ENCODE results near the gene MYO10. TPM values are rescaled to one million over a fixed set of nuclear protein-coding genes. Genes with fewer than 3 reads are reported as not detected.
A peak's percentile ranks its signal among the peaks of the same experiment; 100 is the strongest.

MYO10 gene
- total RNA-seq, 1 experiment from 2014 or later = 202 TPM

DNA sequence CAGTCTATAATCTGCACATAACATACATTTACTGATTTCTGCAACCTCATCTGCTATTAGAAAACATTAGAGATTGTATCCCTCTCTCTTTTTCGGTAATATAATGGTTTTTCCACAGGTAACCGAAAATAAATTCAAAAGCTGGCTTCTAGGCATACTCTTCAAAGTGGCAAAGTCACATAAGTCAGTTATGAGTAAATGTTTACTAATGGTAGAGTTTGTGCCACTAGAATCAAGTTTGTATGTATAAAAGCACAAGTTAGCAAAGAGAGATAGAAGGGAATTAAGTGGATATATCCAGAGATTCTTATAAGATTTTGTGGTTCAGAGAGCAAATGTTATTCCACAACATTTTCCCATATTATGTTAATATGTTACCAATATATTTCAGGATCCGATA lies 86.9 kb downstream of the MYO10 start:
- intact Hi-C loops (cut with micrococcal nuclease; ENCODE audit: unreplicated experiment) = no loop called here
- POLR2A ChIA-PET (ENCODE audit: low non-redundant PET) = no interaction called here
- peaks cover 38% of the 10 kb centered on the region for H3K4me1 ChIP-seq (ENCODE audit: insufficient read depth, low read length, poor library complexity, severe bottlenecking)
- H3K4me3 ChIP-seq (ENCODE audit: low read depth, low read length, poor library complexity, severe bottlenecking) = no peak overlapping the region
- CTCF ChIA-PET = no interaction called here
- DNase-seq (ENCODE audit: low spot score) = no peak
- TF ChIP-seq, protein P1, sequence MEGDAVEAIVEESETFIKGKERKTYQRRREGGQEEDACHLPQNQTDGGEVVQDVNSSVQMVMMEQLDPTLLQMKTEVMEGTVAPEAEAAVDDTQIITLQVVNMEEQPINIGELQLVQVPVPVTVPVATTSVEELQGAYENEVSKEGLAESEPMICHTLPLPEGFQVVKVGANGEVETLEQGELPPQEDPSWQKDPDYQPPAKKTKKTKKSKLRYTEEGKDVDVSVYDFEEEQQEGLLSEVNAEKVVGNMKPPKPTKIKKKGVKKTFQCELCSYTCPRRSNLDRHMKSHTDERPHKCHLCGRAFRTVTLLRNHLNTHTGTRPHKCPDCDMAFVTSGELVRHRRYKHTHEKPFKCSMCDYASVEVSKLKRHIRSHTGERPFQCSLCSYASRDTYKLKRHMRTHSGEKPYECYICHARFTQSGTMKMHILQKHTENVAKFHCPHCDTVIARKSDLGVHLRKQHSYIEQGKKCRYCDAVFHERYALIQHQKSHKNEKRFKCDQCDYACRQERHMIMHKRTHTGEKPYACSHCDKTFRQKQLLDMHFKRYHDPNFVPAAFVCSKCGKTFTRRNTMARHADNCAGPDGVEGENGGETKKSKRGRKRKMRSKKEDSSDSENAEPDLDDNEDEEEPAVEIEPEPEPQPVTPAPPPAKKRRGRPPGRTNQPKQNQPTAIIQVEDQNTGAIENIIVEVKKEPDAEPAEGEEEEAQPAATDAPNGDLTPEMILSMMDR (conservative IDR thresholded peaks at IDR 0.05; ENCODE audit: low read depth, low read length) = no peak
- no peak for TF ChIP-seq EZH2 (IDR thresholded peaks at IDR 0.05; ENCODE audit: borderline replicate concordance, low read depth, low read length, poor library complexity, severe bottlenecking)
- no peaks in the 10 kb centered on the region for H3K27me3 ChIP-seq (replicated peaks; ENCODE audit: insufficient read depth, low read depth, low read length, poor library complexity)
- H3K36me3 ChIP-seq (ENCODE audit: insufficient read depth, low read length, poor library complexity, severe bottlenecking) = peaks cover 8% of the 10 kb centered on the region
- no peaks in the 10 kb centered on the region for H3K9me3 ChIP-seq (ENCODE audit: low read depth, low read length, poor library complexity, severe bottlenecking)
- H3K27ac ChIP-seq (ENCODE audit: low read depth, low read length, poor library complexity, severe bottlenecking) = peak overlapping the region; percentile 7
- no TSS peak for BruUV-seq (replicated peaks)

DNA sequence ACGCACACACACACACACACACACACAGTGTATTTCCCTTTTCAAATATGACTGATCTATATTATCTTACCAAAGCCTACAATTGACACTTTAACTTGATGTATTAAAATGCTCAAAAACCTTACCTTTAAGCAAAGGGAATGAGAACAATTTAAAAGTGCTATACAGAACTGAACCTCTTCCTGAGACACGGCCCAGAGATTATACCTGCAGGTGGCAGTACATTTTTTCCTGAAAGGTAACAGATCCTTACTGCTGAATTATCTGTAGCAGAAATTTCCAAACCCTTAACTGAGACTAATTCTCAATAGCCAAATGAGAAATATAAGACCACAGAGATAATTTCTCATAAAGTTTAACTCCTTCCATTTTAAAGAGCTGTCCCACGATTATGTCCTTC lies 91.1 kb downstream of the MYO10 start:
- no peaks in the 10 kb centered on the region for H3K27me3 ChIP-seq (replicated peaks; ENCODE audit: insufficient read depth, low read depth, low read length, poor library complexity)
- peaks cover 51% of the 10 kb centered on the region for H3K4me1 ChIP-seq (ENCODE audit: insufficient read depth, low read length, poor library complexity, severe bottlenecking)
- ChIA-PET CTCF (no interaction called here), POLR2A (ENCODE audit: low non-redundant PET) (no interaction called here)
- no peak overlapping the region for H3K4me3 ChIP-seq (ENCODE audit: low read depth, low read length, poor library complexity, severe bottlenecking)
- no peaks in the 10 kb centered on the region for H3K9me3 ChIP-seq (ENCODE audit: low read depth, low read length, poor library complexity, severe bottlenecking)
- TF ChIP-seq, protein P1 (conservative IDR thresholded peaks at IDR 0.05; ENCODE audit: low read depth, low read length) = 0 out of 2 replicates have a peak, but pooled peaks have one; percentile 25
- TF ChIP-seq EZH2 (IDR thresholded peaks at IDR 0.05; ENCODE audit: borderline replicate concordance, low read depth, low read length, poor library complexity, severe bottlenecking) = no peak
- DNase-seq (ENCODE audit: low spot score) = no peak
- no TSS peak for BruUV-seq (replicated peaks)
- no peak overlapping the region for H3K27ac ChIP-seq (ENCODE audit: low read depth, low read length, poor library complexity, severe bottlenecking)
- intact Hi-C loops (cut with micrococcal nuclease; ENCODE audit: unreplicated experiment) = no loop called here
- peaks cover 7% of the 10 kb centered on the region for H3K36me3 ChIP-seq (ENCODE audit: insufficient read depth, low read length, poor library complexity, severe bottlenecking)

GRCh38 chr5:16842896-16843295 lies 93.2 kb downstream of the MYO10 start:
- no TSS peak for BruUV-seq (replicated peaks)
- no peaks in the 10 kb centered on the region for H3K9me3 ChIP-seq (ENCODE audit: low read depth, low read length, poor library complexity, severe bottlenecking)
- intact Hi-C loops (cut with micrococcal nuclease; ENCODE audit: unreplicated experiment) = no loop called here
- H3K4me3 ChIP-seq (ENCODE audit: low read depth, low read length, poor library complexity, severe bottlenecking) = no peak overlapping the region
- peaks cover 53% of the 10 kb centered on the region for H3K4me1 ChIP-seq (ENCODE audit: insufficient read depth, low read length, poor library complexity, severe bottlenecking)
- ChIA-PET CTCF (no interaction called here), POLR2A (ENCODE audit: low non-redundant PET) (no interaction called here)
- H3K27me3 ChIP-seq (replicated peaks; ENCODE audit: insufficient read depth, low read depth, low read length, poor library complexity) = no peaks in the 10 kb centered on the region
- peak overlapping the region; percentile 16 for H3K27ac ChIP-seq (ENCODE audit: low read depth, low read length, poor library complexity, severe bottlenecking)
- DNase-seq (ENCODE audit: low spot score) = no peak
- H3K36me3 ChIP-seq (ENCODE audit: insufficient read depth, low read length, poor library complexity, severe bottlenecking) = peaks cover 7% of the 10 kb centered on the region
- TF ChIP-seq, protein P1 (conservative IDR thresholded peaks at IDR 0.05; ENCODE audit: low read depth, low read length) = no peak
- TF ChIP-seq EZH2 (IDR thresholded peaks at IDR 0.05; ENCODE audit: borderline replicate concordance, low read depth, low read length, poor library complexity, severe bottlenecking) = no peak

Data from A673 (cell line).